ENCODE measurements around the gene DAB1.

Gene DAB1

GRCh38 chr1:57411262-57411661 is 12.6 kb downstream of the DAB1 start:
- DNase-seq: no peak

GRCh38 chr1:57410508-57410907 is 13.4 kb downstream of the DAB1 start:
- no peak for DNase-seq

- no peak for DNase-seq
Measured at GRCh38 chr1:57407928-57408327, 15.9 kb downstream of the DAB1 start.

- no peak for DNase-seq
Measured at GRCh38 chr1:57406428-57406970, 17.4 kb downstream of the DAB1 start.

- DNase-seq: no peak
Measured at GRCh38 chr1:57404884-57405283, 19.0 kb downstream of the DAB1 start.

- no peak for DNase-seq
Measured at GRCh38 chr1:57403201-57403600, 20.7 kb downstream of the DAB1 start.

GRCh38 chr1:57401671-57402070 is 22.2 kb downstream of the DAB1 start:
- no peak for DNase-seq

- DNase-seq: no peak
Measured at GRCh38 chr1:57400048-57400447, 23.8 kb downstream of the DAB1 start.

- DNase-seq: no peak
Measured at GRCh38 chr1:57393058-57393584, 30.7 kb downstream of the DAB1 start.

- no peak for DNase-seq
Measured at GRCh38 chr1:57385336-57385735, 38.5 kb downstream of the DAB1 start.

- DNase-seq: no peak
Measured at GRCh38 chr1:57384901-57385300, 39.0 kb downstream of the DAB1 start.

- DNase-seq: no peak
Measured at GRCh38 chr1:57384284-57384683, 39.6 kb downstream of the DAB1 start.

- no peak for DNase-seq
Measured at GRCh38 chr1:57381871-57382270, 42.0 kb downstream of the DAB1 start.

- no peak for DNase-seq
Measured at GRCh38 chr1:57381426-57381825, 42.4 kb downstream of the DAB1 start.

- no peak for DNase-seq
Measured at GRCh38 chr1:57380923-57381322, 42.9 kb downstream of the DAB1 start.

GRCh38 chr1:57378534-57378933 is 45.3 kb downstream of the DAB1 start:
- no peak for DNase-seq

GRCh38 chr1:57377339-57378139 is 46.3 kb downstream of the DAB1 start:
- no peak for DNase-seq

GRCh38 chr1:57376041-57376440 is 47.8 kb downstream of the DAB1 start:
- DNase-seq: no peak

GRCh38 chr1:57369889-57370288 is 54.0 kb downstream of the DAB1 start:
- no peak for DNase-seq

- no peak for DNase-seq
Measured at GRCh38 chr1:57367945-57368344, 55.9 kb downstream of the DAB1 start.

GRCh38 chr1:57363643-57364042 is 60.2 kb downstream of the DAB1 start:
- no peak for DNase-seq

GRCh38 chr1:57363165-57363564 is 60.7 kb downstream of the DAB1 start:
- no peak for DNase-seq

GRCh38 chr1:57362480-57362879 is 61.4 kb downstream of the DAB1 start:
- DNase-seq: no peak

GRCh38 chr1:57361516-57361915 is 62.3 kb downstream of the DAB1 start:
- DNase-seq: no peak

Measured in inflammatory macrophage (primary cell).